Mammary epithelial cell (primary cell): Measurements from ENCODE around the gene DEPDC5.

Experiments used
- EZH2 ChIP-seq: IDR thresholded peaks from 2 replicates; pipeline ENCODE4 v1.6.1; 2012; ENCODE audit warnings: low read length, inconsistent platforms, borderline replicate concordance
- TF ChIP-seq, protein P1 (sequence below), 2 donors: IDR thresholded peaks in 1 of 2; conservative IDR thresholded peaks in 1 of 2; 2 replicates each; pipeline ENCODE4 v1.5.1; 2011 to 2012; ENCODE audit warnings: inconsistent platforms in 2 of 2, low read length in 2 of 2, mild to moderate bottlenecking in 2 of 2, control low read depth in 1 of 2, low read depth in 1 of 2; ENCODE audit not compliant: insufficient read depth in 1 of 2; ENCODE audit errors: extremely low read depth in 1 of 2

DNA sequence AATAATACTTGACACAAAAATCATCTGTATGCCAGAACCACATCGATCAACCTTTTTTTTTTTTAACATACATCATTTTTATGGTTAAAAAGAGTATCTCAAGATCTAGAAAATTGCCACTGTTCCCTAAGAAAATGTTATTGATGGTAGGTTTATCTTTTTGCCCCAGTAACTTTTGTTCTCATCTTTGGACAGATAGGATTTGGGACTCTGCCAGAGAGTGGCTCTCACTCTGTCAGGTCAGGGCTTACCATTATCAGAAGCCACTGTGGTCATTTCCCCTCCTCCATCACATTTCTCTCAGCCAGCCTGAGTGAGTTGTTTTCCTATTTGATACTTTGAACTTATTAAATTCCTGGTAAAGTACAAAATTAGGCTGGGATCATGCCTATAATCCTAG lies 142.7 kb downstream of the DEPDC5 start:
- TF ChIP-seq, protein P1, sequence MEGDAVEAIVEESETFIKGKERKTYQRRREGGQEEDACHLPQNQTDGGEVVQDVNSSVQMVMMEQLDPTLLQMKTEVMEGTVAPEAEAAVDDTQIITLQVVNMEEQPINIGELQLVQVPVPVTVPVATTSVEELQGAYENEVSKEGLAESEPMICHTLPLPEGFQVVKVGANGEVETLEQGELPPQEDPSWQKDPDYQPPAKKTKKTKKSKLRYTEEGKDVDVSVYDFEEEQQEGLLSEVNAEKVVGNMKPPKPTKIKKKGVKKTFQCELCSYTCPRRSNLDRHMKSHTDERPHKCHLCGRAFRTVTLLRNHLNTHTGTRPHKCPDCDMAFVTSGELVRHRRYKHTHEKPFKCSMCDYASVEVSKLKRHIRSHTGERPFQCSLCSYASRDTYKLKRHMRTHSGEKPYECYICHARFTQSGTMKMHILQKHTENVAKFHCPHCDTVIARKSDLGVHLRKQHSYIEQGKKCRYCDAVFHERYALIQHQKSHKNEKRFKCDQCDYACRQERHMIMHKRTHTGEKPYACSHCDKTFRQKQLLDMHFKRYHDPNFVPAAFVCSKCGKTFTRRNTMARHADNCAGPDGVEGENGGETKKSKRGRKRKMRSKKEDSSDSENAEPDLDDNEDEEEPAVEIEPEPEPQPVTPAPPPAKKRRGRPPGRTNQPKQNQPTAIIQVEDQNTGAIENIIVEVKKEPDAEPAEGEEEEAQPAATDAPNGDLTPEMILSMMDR (conservative IDR thresholded peaks at IDR 0.05 in 1 of 2, IDR thresholded peaks at IDR 0.05 in 1 of 2; ENCODE audit: extremely low read depth in 1 of 2, insufficient read depth in 1 of 2, low read depth in 1 of 2, low read length in 2 of 2), result no peak
- TF ChIP-seq EZH2, result no peak
